ENCODE measurements around the gene RUNX1.

The RUNX1 gene

DNA sequence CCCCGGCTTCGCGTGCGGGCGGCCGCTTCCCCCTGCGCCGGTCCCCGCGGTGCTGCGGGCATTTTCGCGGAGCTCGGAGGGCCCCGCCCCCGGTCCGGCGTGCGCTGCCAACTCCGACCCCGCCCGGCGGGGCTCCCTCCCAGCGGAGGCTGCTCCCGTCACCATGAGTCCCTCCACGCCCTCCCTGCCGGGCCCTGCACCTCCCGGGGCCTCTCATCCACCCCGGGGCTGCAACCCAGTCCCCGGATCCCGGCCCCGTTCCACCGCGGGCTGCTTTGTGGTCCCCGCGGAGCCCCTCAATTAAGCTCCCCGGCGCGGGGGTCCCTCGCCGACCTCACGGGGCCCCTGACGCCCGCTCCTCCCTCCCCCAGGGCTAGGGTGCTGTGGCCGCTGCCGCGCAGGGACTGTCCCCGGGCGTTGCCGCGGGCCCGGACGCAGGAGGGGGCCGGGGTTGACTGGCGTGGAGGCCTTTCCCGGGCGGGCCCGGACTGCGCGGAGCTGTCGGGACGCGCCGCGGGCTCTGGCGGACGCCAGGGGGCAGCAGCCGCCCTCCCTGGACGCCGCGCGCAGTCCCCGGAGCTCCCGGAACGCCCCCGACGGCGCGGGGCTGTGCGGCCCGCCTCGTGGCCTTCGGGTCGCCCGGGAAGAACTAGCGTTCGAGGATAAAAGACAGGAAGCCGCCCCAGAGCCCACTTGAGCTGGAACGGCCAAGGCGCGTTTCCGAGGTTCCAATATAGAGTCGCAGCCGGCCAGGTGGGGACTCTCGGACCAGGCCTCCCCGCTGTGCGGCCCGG lies 159.2 kb downstream of the RUNX1 start:
- peak; percentile 63 for DNase-seq

DNA sequence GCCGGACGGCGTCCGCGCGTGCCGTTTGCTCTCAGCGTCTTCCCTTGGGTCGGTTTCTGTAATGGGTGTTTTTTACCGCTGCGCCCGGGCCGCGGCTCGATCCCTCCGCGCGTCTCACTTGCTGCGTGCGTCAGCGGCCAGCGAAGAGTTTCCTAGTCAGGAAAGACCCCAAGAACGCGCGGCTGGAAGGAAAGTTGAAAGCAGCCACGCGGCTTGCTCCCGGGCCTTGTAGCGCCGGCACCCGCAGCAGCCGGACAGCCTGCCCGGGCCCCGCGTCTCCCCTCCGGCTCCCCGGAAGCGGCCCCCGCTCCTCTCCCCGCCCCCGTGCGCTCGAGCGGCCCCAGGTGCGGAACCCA lies 159.8 kb downstream of the RUNX1 start:
- DNase-seq = peak; percentile 41

DNA sequence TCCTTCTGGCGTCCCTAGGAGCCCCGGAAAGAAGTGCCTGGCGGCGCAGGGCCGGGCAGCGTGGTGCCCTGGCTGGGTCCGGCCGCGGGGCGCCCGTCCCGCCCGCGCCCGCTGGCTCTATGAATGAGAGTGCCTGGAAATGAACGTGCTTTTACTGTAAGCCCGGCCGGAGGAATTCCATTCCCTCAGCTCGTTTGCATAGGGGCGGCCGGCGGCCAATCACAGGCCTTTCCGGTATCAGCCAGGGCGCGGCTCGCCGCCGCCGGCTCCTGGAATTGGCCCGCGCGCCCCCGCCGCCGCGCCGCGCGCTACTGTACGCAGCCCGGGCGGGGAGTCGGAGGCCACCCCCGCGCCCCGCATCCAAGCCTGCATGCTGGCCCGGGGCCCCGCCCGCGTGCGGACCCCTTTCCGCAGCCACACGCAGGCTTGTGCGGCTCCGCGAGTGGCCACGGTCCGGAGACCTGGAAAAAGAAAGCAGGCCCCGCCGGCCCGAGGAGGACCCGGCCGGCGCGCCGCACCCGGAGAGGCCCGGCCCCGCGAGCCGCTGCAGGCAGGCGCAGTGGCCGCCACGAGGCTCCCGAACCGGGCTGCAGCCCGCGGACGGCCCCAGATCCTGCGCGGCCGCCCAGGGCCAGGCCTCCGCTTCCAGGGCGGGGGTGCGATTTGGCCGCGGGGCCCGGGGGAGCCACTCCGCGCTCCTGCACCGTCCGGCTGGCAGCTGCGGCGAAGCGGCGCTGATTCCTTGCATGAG lies 160.4 kb downstream of the RUNX1 start:
- DNase-seq = peak; percentile 66

DNA sequence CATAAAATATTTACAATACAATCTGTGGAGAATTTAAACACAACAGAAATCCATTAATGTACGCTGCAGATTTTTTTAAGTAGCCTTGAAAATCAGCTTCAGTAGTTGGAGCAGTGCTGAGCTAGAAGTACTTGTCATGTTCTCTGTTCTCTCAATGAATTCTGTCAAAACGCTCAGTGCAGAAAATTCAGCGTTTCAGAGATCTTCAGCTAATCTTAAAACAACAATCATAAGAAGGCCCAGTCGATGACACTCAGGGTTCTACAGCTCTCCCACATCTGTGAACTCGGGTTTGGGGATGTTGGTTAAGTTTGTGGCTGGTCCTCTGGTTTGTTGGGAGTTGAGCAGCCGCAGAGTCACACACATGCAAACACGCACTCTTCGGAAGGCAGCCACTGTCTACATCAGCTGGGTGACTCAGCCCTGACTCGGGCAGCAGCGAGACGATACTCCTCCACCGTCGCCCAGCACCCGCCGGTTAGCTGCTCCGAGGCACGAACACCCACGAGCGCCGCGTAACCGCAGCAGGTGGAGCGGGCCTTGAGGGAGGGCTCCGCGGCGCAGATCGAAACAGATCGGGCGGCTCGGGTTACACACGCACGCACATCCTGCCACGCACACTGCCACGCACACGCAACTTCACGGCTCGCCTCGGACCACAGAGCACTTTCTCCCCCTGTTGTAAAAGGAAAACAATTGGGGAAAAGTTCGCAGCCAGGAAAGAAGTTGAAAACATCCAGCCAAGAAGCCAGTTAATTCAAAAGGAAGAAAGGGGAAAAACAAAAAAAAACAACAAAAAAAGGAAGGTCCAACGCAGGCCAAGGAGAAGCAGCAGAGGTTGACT lies 161.2 kb downstream of the RUNX1 start:
- peak; percentile 81 for DNase-seq

DNA sequence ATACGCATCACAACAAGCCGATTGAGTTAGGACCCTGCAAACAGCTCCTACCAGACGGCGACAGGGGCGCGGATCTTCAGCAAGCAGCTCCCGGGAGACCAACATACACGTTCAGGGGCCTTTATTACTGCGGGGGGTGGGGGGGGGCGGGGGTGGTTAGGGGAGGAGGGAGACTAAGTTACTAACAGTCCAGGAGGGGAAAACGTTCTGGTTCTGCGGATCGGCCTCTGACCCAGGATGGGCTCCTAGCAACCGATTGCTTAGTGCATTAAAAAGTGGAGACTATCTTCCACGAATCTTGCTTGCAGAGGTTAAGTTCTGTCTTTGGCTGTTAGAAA lies 162.0 kb downstream of the RUNX1 start:
- no peak for DNase-seq

DNA sequence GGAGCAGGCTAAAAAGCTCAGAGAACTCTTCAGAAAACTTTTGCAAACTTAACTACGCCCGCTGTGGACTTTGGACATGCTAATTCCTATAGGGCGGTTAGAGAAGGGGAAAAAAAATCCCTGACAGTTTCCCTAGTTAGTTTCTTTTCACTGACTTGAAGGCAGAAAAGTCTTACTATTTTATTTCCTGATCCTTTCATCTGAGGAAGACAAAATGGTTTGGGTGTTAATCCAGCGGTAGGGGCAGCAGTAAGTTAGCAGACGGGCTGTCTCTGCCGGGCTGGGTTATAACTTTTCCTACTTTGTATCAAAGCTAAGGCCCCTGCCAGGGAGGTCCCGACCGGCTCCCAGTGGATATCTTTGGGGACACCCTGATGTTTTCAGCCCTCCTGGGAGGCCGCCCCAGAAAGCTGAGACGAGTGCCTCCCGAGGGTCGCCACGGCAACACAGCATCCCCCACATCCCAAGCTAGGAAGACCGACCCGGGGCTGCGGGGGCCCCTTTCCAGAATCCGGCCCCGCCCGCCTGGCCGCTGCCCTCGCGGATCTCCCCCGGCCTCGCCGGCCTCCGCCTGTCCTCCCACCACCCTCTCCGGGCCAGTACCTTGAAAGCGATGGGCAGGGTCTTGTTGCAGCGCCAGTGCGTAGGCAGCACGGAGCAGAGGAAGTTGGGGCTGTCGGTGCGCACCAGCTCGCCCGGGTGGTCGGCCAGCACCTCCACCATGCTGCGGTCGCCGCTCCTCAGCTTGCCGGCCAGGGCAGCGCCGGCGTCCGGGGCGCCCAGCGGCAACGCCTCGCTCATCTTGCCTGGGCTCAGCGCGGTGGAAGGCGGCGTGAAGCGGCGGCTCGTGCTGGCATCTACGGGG lies 162.6 kb downstream of the RUNX1 start:
- DNase-seq = no peak

DNA sequence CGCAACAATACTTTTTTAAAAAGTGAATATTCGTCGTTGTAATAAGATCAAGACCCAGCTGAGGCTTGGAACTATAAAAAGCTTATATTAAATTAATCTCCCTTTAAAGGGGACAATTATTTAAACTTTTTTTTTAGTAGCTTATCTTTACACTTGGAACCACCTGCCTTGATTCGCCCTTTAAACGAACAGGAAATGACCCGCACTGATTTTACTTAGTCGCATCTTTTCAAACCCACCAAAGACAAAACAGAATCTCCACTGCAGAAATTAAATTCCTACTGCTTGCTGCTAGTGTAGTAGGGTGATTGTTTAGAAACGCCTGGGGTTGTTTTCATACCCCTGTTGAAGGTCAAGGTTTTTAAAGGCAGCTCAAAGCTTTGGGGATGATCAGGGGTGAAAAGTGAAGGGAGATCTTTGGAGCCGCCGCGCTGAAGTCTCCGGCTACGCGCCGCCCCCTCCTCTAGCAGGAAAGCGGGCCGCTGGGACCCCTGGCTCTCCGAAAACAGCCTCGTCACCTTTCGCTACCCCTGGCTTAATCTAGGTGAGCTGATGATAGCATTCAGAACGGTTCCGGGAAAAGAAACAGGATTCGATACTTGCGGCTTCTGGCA lies 163.4 kb downstream of the RUNX1 start:
- no peak for DNase-seq

DNA sequence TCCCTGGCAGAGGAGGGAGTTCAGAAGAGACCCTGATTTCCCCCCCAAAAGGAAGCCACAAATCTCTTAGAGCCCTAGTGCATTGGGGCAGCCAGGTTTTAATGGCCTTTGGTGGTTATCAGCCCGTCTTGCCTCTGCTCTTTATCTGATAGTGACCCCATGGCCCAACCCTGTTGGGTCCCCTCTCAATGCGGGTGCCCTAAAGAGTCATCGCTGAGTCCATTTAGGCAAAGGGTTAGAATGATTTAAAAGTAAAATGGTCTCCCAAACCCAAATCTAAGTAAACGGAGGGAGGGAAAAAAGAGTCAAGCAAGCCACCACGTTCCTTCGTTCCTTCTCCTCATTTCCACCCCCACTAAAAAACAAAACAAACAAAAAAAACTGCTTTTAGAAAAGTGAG lies 164.0 kb downstream of the RUNX1 start:
- no peak for DNase-seq

DNA sequence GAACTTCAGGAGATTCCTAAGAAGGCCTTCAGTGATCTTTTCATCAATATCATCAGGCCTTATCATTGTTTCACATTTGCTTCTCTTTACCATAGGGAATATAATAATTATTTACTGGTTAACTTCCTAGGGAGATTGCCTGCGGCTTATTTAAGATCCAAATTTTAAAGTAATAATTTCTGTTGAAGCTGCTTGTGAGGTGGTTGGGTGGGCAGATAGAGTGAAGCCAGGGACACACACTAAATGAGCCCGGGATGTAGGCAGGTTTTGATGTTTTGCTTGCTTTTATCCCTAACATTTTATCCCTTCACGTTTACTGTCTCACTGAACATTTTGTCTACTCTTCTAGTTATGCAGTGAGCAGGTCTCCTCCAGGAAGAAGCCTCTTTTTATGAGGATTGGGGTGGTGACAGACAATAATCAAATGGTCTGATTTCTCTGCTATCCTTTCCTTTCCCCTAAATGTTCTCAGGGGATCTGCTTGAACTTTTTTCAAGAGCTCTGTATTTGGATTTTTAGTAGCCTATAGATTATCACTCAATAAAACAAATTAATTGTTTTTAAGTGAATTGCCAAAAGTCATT lies 164.7 kb downstream of the RUNX1 start:
- DNase-seq = no peak

DNA sequence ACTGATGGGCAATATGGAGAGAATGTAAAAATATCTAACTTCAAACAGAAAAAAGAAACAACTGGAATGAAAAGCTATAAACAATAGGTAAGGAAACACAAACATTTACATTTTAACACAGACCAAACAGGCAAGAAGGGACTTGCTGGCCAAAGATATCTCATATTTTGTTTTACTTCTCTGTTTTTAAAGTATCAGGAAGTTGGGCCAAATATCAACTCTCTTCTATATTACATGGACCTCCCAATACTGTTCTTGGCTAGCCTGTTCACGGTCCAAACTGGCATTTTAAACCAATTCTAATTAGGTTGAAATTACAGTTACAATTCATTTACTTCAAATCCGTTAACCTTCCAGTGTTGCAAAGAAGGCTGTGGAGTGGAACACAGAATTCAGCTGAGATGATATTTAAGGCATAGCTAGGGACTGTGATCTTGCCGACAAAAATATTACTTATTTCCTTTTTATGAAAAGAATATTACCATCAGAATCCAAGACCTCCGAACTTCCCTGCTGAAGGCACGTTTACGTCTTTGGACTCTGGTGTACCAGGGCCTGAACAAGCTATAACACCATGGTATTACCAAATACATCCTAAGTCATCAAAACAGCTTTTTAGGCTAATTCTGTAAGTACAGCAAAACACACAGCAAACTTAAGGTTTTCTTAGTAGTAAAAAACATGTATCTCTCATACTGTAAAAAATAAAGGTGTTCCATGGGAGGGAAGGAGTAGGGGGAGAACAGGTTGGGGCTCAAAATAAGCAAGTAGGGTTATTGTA lies 165.4 kb downstream of the RUNX1 start:
- DNase-seq = no peak

DNA sequence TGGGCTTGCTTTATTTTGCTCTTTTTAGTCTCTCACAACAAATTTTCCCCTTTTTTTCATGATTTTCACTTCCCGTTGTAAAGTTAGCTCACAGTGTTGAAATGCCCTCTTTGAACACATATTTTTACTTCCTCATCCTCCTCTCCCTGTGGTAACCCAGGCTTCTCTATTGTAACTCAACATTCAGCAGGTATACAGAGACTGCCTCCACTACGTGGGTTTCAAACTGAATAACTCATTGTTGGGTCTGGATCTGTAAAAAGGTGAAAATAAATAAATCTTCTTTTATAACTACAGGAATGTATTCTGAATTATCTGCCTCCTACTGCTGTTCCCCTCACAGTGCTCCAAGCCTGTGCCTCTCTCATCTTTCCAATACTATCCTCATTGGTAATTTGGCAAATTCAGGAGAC lies 166.4 kb downstream of the RUNX1 start:
- DNase-seq = no peak

DNA sequence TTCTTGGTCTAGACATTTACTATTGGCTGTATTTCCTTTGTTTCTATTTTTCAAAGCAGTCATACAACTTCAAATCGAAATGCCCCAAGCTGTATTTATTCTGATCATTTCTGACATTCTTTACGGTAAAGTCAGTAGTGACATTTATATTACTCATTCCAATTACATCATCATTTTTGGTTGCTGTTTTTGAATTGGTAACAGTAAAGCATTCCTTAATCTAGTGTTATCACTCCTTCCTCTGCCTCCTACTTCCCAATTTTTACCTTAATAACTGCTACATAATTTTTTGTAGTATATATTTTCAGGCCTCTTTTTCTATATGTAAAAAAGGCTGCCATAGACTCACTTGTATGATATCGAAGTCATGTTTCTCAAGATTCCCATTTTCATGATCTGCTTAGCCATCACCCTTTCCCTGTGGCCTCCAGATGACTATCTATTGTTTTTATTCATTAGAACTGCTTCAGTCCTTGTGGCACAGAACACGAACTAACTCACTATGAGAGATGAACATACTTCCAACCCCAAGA lies 167.2 kb downstream of the RUNX1 start:
- no peak for DNase-seq

DNA sequence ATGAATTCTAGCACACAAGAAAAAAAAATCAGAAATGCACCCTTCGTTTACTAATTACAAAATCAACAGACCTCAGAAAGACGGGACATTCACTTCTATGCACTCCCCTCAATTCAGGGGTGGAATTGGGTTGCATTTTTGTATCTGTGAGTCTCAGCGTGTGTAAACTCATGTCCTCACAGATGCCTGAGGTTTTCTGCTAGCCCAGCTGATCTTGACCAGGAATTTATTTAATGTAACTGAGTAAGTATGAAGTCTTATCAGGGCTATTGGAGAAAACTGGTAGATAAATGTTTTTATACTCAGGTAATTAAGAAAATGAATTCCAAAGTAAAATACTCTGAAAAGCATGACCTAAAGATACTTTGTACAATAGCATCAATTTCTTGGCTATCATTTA lies 167.7 kb downstream of the RUNX1 start:
- DNase-seq = no peak

DNA sequence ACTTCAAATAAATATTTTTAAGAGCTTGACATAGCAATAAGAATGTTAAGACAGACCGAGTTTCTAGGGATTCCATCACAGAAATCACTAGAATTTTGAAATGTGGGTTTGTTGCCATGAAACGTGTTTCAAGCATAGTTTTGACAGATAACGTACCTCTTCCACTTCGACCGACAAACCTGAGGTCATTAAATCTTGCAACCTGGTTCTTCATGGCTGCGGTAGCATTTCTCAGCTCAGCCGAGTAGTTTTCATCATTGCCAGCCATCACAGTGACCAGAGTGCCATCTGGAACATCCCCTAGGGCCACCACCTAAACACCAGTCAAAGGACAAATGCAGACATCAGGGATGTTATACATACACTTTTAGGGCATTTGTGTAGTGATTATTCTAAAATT lies 168.7 kb downstream of the RUNX1 start:
- no peak for DNase-seq

DNA sequence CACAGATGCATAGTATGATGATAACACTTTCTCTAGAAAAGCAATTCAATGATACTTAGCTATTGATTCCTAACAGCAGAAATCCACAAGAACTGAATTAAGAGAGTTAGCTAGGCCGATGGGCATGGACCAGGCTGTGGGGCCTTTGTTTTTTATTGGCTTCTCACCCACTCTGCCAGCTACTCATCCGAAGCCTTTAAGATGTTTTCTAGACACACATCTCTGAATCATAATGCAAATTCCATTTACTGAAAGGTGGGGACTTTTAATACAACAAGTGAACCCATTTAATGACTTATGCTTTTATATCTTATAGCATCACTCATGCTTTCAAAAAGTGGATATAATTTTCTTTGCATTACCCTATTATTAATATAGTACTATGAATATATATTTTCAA lies 170.2 kb downstream of the RUNX1 start:
- DNase-seq = no peak

DNA sequence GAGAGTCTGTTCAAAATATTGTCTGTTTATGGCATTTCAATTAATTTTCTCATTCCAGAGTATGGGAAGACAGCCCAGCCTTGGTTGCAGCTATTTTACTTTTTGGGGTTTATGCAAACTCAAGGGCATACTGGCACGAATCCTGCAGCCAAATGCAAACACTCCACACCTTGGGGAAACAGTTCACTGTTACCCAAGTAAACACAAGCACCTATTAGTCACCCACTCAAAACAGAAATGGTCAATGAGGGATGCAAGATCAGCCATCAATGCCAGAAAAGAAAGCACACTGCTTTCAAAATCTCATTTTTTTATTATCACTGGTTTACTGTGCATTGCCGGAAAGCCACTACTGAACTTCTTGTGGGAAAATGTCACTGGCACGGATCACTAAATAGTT lies 170.6 kb downstream of the RUNX1 start:
- DNase-seq = no peak

DNA sequence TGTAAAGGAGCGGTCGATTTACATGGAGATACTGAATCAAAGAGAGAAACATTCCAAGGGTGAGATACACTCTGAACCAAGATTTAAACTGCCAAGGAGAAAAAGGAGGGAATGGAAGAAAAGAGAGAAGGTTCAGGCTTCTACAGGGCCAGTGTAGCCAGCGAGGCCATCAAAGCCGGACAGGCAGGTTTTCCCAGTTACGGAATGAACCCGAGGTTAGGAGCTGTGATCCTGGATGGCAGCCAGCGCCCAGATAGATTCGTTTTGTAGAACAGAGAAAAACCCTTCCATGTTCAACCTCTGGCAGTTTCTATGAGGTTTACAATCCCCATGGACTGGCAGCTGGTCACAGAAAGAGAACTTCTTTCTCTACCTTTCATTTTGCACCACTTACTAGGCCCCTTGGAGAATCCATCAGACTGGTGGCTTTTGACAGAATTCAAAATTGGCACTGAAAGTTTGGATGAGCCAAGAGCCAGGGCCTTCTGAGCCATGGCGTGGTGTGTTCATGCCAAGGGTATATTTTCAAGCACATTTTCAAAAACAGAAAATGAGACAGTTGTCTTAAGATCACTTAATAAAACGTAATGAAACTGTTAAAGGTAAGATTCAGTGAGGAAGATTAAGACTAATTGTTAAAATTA lies 171.5 kb downstream of the RUNX1 start:
- DNase-seq = no peak

DNA sequence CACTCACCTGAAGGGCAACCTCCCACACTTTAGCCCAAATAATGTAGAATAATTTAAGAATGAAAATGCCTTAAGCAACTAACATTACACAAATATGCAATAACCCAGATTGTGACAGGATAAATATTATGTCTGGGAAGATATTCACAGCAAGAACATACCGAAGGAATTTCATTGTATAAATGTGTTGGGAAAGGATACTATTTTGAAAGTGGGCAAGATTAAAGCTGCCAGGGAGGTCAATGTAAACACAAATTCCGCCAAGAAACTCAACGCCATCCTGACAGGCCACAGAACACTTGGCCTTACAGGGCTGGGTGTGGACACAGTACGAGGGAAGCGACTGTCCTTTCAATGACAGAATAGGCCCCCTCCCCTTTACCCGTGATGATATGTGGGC lies 173.3 kb downstream of the RUNX1 start:
- no peak for DNase-seq

DNA sequence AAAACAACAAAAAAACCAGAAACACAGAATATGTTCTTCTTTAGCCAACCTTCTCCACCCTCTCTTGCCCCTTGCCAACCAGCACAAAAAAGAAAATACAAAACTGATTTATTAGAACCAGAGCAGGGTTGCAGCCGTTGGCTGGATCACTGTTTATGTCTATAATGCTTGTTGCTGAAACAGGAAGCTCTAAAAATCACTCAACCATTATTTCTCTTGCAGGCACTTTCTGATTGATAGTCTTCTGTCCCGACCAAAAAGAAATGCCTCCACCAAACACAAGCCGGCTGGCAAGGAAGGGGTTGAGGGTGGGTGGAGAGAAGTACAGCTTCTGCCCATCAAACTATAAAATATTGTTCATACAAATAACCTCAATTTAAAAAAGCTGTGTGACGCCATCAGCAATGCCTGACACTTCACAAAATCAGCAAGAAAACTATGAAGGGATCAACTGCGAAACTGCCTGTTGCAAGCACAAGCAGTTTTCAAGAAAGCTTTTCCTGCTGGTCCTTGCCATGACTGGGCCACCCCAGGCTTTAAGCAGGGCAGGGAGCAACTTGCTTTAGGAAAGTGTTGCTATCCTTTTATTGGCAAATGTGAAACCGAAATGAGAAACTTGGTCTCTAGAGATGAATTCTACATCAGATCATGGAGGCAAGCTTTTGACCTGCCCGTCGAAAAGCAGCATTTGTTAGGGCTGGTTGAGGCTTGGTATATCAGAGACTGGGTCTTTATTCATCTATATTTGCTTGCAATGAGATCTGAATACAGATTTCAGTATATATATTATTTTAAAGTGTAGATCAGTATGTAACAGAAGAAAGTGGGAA lies 174.2 kb downstream of the RUNX1 start:
- no peak for DNase-seq

All from activated effector memory CD4-positive, alpha-beta T cell treated with Interleukin-2 at 50 U/mL for 16 hours (primary cell).